K562 (cell line): ENCODE results near the gene SUCLG1. TPM values are rescaled to one million over a fixed set of nuclear protein-coding genes. Genes with fewer than 3 reads are reported as not detected.

Experiments
- ARHGAP35 ChIP-seq: fragments of 450-650 bp; IDR thresholded peaks from 2 replicates; pipeline ENCODE4 v1.6.1; 2018; ENCODE audit not compliant: partially characterized antibody
- ARID3A ChIP-seq: IDR thresholded peaks from 2 replicates; pipeline ENCODE4 v1.6.1; 2012; ENCODE audit warnings: low read depth, low read length, improper control_type of control experiment, borderline replicate concordance
- ATF7 ChIP-seq: fragments of 450-650 bp; IDR thresholded peaks from 2 replicates; pipeline ENCODE4 v1.7.1; 2014; ENCODE audit warnings: mild to moderate bottlenecking, moderate library complexity
- CEBPG ChIP-seq, 3 experiments: fragments of 200-800 bp in 1 of 3; sonication (Bioruptor generic) in 1 of 3; sonication (generic) in 1 of 3; formaldehyde crosslinking in 1 of 3; IDR thresholded peaks in 2 of 3; conservative IDR thresholded peaks in 1 of 3; 2 replicates each; pipeline versions ENCODE4 v1.6.1 to v1.8.0; 2016 to 2022; ENCODE audit warnings: missing compliant biosample characterization in 2 of 3, missing genetic modification characterization in 2 of 3, mild to moderate bottlenecking in 1 of 3, missing genetic modification reagents in 1 of 3
- CHD4 ChIP-seq: fragments of 200-600 bp; sonication (generic); IDR thresholded peaks from 3 replicates; pipeline ENCODE4 v1.6.1; 2012; ENCODE audit warnings: low read depth, mild to moderate bottlenecking, mixed read lengths, low read length, inconsistent platforms; ENCODE audit not compliant: insufficient read depth, insufficient replicate concordance, poor library complexity, severe bottlenecking
- DIDO1 ChIP-seq: fragments of 450-650 bp; IDR thresholded peaks from 2 replicates; pipeline ENCODE4 v1.6.1; 2016; ENCODE audit warnings: low read depth, missing biosample characterization, missing genetic modification characterization
- EHMT2 ChIP-seq: fragments of 450-650 bp; IDR thresholded peaks from 2 replicates; pipeline ENCODE4 v1.6.1; 2018; ENCODE audit warnings: antibody characterized with exemption
- ELK3 ChIP-seq: fragments of 450-650 bp; formaldehyde crosslinking; IDR thresholded peaks from 2 replicates; pipeline ENCODE4 v1.4.0; 2020; ENCODE audit warnings: mild to moderate bottlenecking
- ETV1 ChIP-seq: fragments of 450-650 bp; conservative IDR thresholded peaks from 2 replicates; pipeline ENCODE4 v1.6.1; 2016; ENCODE audit warnings: missing genetic modification characterization, control low read depth, low read depth, missing compliant biosample characterization
- FOXK2 ChIP-seq, 2 experiments: fragments of 450-650 bp; IDR thresholded peaks in 1 of 2; conservative IDR thresholded peaks in 1 of 2; 2 replicates each; pipeline ENCODE4 v1.6.1; 2016; ENCODE audit warnings: low read depth in 2 of 2, mild to moderate bottlenecking in 1 of 2
- GATA2 ChIP-seq: sonication (generic); formaldehyde crosslinking; IDR thresholded peaks from 2 replicates; pipeline ENCODE4 v1.4.0; 2020; ENCODE audit warnings: mild to moderate bottlenecking, missing genetic modification reagents
- KAT8 ChIP-seq: fragments of 450-650 bp; IDR thresholded peaks from 2 replicates; pipeline ENCODE4 v1.6.1; 2016; ENCODE audit warnings: low read depth, mild to moderate bottlenecking
- L3MBTL2 ChIP-seq: fragments of 450-650 bp; IDR thresholded peaks from 2 replicates; pipeline ENCODE4 v1.6.1; 2016; ENCODE audit warnings: mild to moderate bottlenecking, moderate library complexity
- LEF1 ChIP-seq: fragments of 450-650 bp; IDR thresholded peaks from 2 replicates; pipeline ENCODE4 v1.6.1; 2016; ENCODE audit warnings: mild to moderate bottlenecking
- MAFK ChIP-seq: IDR thresholded peaks from 2 replicates; pipeline ENCODE4 v1.6.1; 2011; ENCODE audit warnings: low read length, improper control_type of control experiment
- MYC ChIP-seq, 2 experiments: fragments of 250-450 bp in 1 of 2; sonication (Bioruptor Pico) in 1 of 2; IDR thresholded peaks; 2 replicates each; pipeline versions ENCODE4 v1.5.1 to v1.6.1; 2012 to 2021; ENCODE audit warnings: low read depth in 2 of 2, borderline replicate concordance in 1 of 2, improper control_type of control experiment in 1 of 2, low read length in 1 of 2, mild to moderate bottlenecking in 1 of 2, moderate library complexity in 1 of 2
- NFE2 ChIP-seq: IDR thresholded peaks from 2 replicates; pipeline ENCODE4 v1.6.1; 2014; ENCODE audit warnings: antibody characterized with exemption, low read depth
- NUFIP1 ChIP-seq: fragments of 450-650 bp; IDR thresholded peaks from 2 replicates; pipeline ENCODE4 v1.6.1; 2018; ENCODE audit not compliant: partially characterized antibody
- PHB2 ChIP-seq: fragments of 450-650 bp; IDR thresholded peaks from 2 replicates; pipeline ENCODE4 v1.6.1; 2017; ENCODE audit warnings: low read depth
- RB1 ChIP-seq: fragments of 450-650 bp; IDR thresholded peaks from 2 replicates; pipeline ENCODE4 v1.6.1; 2017; ENCODE audit warnings: low read depth, mild to moderate bottlenecking
- RBM15 ChIP-seq: fragments of 200-400 bp; formaldehyde crosslinking; IDR thresholded peaks from 2 replicates; pipeline ENCODE4 v1.6.1; 2018; ENCODE audit warnings: mild to moderate bottlenecking, low read length, moderate library complexity; ENCODE audit not compliant: insufficient read depth
- RUNX1 ChIP-seq: sonication (generic); IDR thresholded peaks from 2 replicates; pipeline ENCODE4 v1.6.1; 2016; ENCODE audit warnings: antibody characterized with exemption, low read depth
- ZNF124 ChIP-seq: sonication (generic); formaldehyde crosslinking; IDR thresholded peaks from 2 replicates; pipeline ENCODE4 v1.8.1; 2022; ENCODE audit warnings: missing genetic modification reagents
- ZNF707 ChIP-seq: fragments of 250-450 bp; sonication (Bioruptor Pico); conservative IDR thresholded peaks from 2 replicates; pipeline ENCODE4 v1.8.0; 2022; ENCODE audit warnings: inconsistent platforms, mild to moderate bottlenecking, moderate library complexity
- ZNF75A ChIP-seq: fragments of 450-650 bp; formaldehyde crosslinking; IDR thresholded peaks from 2 replicates; pipeline ENCODE4 v1.4.0; 2020; ENCODE audit warnings: mild to moderate bottlenecking
- polyA plus RNA-seq, 8 experiments: library from polyadenylated mRNA; depleted of rRNA in 4 of 8; stranded (reverse) in 5 of 8; unstranded in 3 of 8; fragments of >200 nt; fragmentation: Nextera tagmentation in 2 of 8; fragmentation: Illumina TruSeq in 1 of 8; extraction: Ambion mirVana in 2 of 8; extraction: Trizol in 1 of 8; gene quantifications; 2 replicates each; pipeline versions ENCODE4 v1.2.1 to v1.2.3, GENCODE V29; 2011 to 2014; ENCODE audit warnings: inconsistent platforms in 1 of 8, missing spikeins in 1 of 8
- total RNA-seq, 7 experiments: library from RNA; depleted of rRNA in 6 of 7; stranded (reverse); fragments of >200 nt in 6 of 7; fragmentation: Illumina TruSeq in 2 of 7; extraction: Trizol in 2 of 7; gene quantifications; 2 replicates each; pipeline versions ENCODE4 v1.2.1 to v1.2.3, GENCODE V29; 2011 to 2021; ENCODE audit warnings: low replicate concordance in 1 of 7

SUCLG1 gene
- total and polyA plus RNA-seq, 9 of the 15 experiments (the other 6 are each of a cell fraction or from before 2014, with no cell fraction given): 90.5 to 325 (median 115) TPM

GRCh38 chr2:84459018-84459943, at the start of gene SUCLG1 (continued):
- peak; percentile 44 for TF ChIP-seq MYC (IDR thresholded peaks at IDR 0.05; ENCODE audit: low read depth, low read length)
- TF ChIP-seq MYC (CRISPR knock-in tag; IDR thresholded peaks at IDR 0.05; ENCODE audit: borderline replicate concordance, low read depth): no peak; the same call in 1 of the 2 replicates
- TF ChIP-seq MAFK: no peak
- TF ChIP-seq NUFIP1: no peak
- no peak for TF ChIP-seq ELK3
- TF ChIP-seq LEF1: no peak
- 0 out of 2 replicates have a peak, but pooled peaks have one; percentile 13 for TF ChIP-seq RB1
- no peak for TF ChIP-seq ZNF75A (CRISPR knock-in tag)
- no peak for TF ChIP-seq PHB2
- no peak for TF ChIP-seq GATA2 (CRISPR knock-in tag)
- TF ChIP-seq KAT8: no peak
- no peak for TF ChIP-seq EHMT2
- TF ChIP-seq ARHGAP35: no peak
- no peak for TF ChIP-seq RBM15
- no peak for TF ChIP-seq RUNX1
- TF ChIP-seq ZNF707 (CRISPR knock-in tag): no peak
- peak; percentile 85 for TF ChIP-seq DIDO1
- no peak for TF ChIP-seq ZNF124
- TF ChIP-seq NFE2: peak; percentile 92
- no peak for TF ChIP-seq FOXK2 (conservative IDR thresholded peaks at IDR 0.05 in 1 of 2, IDR thresholded peaks at IDR 0.05 in 1 of 2; ENCODE audit: low read depth in 2 of 2)
- 0 out of 2 replicates have a peak, but pooled peaks have one; percentile 34 for TF ChIP-seq ARID3A
- TF ChIP-seq CEBPG (CRISPR knock-in tag; IDR thresholded peaks at IDR 0.05): no peak
- no peak for TF ChIP-seq CEBPG (tag; conservative IDR thresholded peaks at IDR 0.05 in 1 of 2, IDR thresholded peaks at IDR 0.05 in 1 of 2)
- peak; percentile 94 for TF ChIP-seq L3MBTL2
- TF ChIP-seq ETV1 (tag): peak; percentile 48; the same call in 1 of the 2 replicates
- no peak for TF ChIP-seq CHD4
- TF ChIP-seq ATF7: peak; percentile 92
